ENCODE data around the gene ADAM20. TPM values are rescaled to one million over a fixed set of nuclear protein-coding genes. Genes with fewer than 3 reads are reported as not detected.
"Not testable (repeated sequence)": the region's sequence is repeated elsewhere in the genome, so short reads cannot be mapped to it uniquely, and the experiment has no call there.

ADAM20 gene
- polyA plus RNA-seq, 1 donor (not counting 4 experiments of a cell fraction or from before 2014, with no cell fraction given) = 0.09 TPM

GRCh38 chr14:70498191-70498590, 36.6 kb downstream of the ADAM20 start:
- no peak for FAIRE-seq
- dilution Hi-C loops (cut with MboI; ENCODE audit: extremely low pct_ligation_motif_present, low sequenced_read_pairs) = no loop called here
- TF ChIP-seq EZH2 (IDR thresholded peaks at IDR 0.05; ENCODE audit: low read length) (no peak), CTCF (optimal IDR thresholded peaks at IDR 0.05 in 1 of 3, IDR thresholded peaks at IDR 0.05 in 1 of 3, conservative IDR thresholded peaks at IDR 0.05 in 1 of 3; ENCODE audit: extremely low read depth in 1 of 3, insufficient read depth in 2 of 3, low read length in 3 of 3) (no peak)

DNA sequence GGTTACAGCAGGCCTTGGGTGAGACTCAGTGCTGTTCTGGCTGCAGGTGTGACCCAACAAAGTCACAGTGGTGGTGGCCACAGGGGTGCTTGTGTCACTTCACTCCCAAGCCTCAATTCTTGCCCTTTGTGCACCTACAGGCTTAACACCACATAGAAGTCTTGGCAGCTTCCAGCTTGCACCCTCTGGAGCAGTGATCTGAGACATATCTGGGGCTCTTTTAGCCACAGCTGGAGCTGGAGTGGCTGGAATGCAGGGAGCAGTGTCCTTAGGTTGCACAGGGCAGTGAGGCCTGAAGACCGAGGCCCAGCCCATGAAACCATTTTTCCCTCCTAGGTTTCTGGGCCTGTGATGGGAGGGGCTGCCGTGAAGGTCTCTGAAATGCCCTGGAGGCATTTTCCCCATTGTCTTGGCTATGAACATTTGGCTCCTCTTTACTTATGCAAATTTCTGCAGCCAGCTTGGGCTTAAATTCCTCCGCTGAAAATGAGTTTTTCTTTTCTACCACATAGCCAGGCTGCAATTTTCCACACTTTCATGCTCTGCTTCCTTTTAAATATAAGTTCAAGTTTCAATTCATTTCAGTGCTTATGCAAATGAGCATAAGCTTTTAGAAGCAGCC, 45.1 kb downstream of the ADAM20 start:
- TF ChIP-seq CTCF (optimal IDR thresholded peaks at IDR 0.05 in 1 of 3, IDR thresholded peaks at IDR 0.05 in 1 of 3, conservative IDR thresholded peaks at IDR 0.05 in 1 of 3; ENCODE audit: extremely low read depth in 1 of 3, insufficient read depth in 2 of 3, low read length in 3 of 3) (no peak), EZH2 (IDR thresholded peaks at IDR 0.05; ENCODE audit: low read length) (no peak)
- no peak overlapping the region for H3K27ac ChIP-seq (ENCODE audit: control insufficient read depth, insufficient read depth, low read length)
- H4K20me1 ChIP-seq (ENCODE audit: control insufficient read depth, extremely low read depth, insufficient read depth, low read length) = no peaks in the 10 kb centered on the region
- H3K4me3 ChIP-seq (ENCODE audit: control insufficient read depth in 2 of 3, extremely low read depth in 1 of 3, insufficient read depth in 2 of 3, low read depth in 1 of 3, low read length in 3 of 3) = no peak overlapping the region
- H3K27me3 ChIP-seq (ENCODE audit: control insufficient read depth, extremely low read depth, insufficient read depth, low read length) = no peaks in the 10 kb centered on the region
- H2AFZ ChIP-seq (ENCODE audit: control insufficient read depth, low read length) = no peak overlapping the region
- dilution Hi-C loops (cut with MboI; ENCODE audit: extremely low pct_ligation_motif_present, low sequenced_read_pairs) = no loop called here
- H3K36me3 ChIP-seq (ENCODE audit: control insufficient read depth in 2 of 2, extremely low read depth in 1 of 2, insufficient read depth in 2 of 2, low read length in 2 of 2) = no peaks in the 10 kb centered on the region
- DNase-seq (ENCODE audit: low read depth, low spot score) (no peak), FAIRE-seq (no peak)
- H3K9me3 ChIP-seq (ENCODE audit: control insufficient read depth, low read depth, low read length) = peaks cover 4% of the 10 kb centered on the region
- H3K9me1 ChIP-seq (ENCODE audit: control insufficient read depth, extremely low read depth, insufficient read depth, low read length) = no peaks in the 10 kb centered on the region
- H3K79me2 ChIP-seq (ENCODE audit: control insufficient read depth, insufficient read depth, low read length) = no peaks in the 10 kb centered on the region
- H3K4me1 ChIP-seq (ENCODE audit: control insufficient read depth, extremely low read depth, insufficient read depth, low read length) = no peaks in the 10 kb centered on the region
- no peak overlapping the region for H3K9ac ChIP-seq (ENCODE audit: control insufficient read depth, extremely low read depth, insufficient read depth, low read length)
- no peak overlapping the region for H3K4me2 ChIP-seq (ENCODE audit: control insufficient read depth, extremely low read depth, insufficient read depth, low read depth, low read length)

More at GRCh38 chr14:70498191-70498590, 36.6 kb downstream of the ADAM20 start:
- H3K27me3 ChIP-seq (ENCODE audit: control insufficient read depth, extremely low read depth, insufficient read depth, low read length) = no peaks in the 10 kb centered on the region
- no peak overlapping the region for H3K4me3 ChIP-seq (ENCODE audit: control insufficient read depth in 2 of 3, extremely low read depth in 1 of 3, insufficient read depth in 2 of 3, low read depth in 1 of 3, low read length in 3 of 3)
- no peaks in the 10 kb centered on the region for H3K9me3 ChIP-seq (ENCODE audit: control insufficient read depth, low read depth, low read length)
- no peak overlapping the region for H3K9ac ChIP-seq (ENCODE audit: control insufficient read depth, extremely low read depth, insufficient read depth, low read length)
- no peaks in the 10 kb centered on the region for H3K36me3 ChIP-seq (ENCODE audit: control insufficient read depth in 2 of 2, extremely low read depth in 1 of 2, insufficient read depth in 2 of 2, low read length in 2 of 2)
- H4K20me1 ChIP-seq (ENCODE audit: control insufficient read depth, extremely low read depth, insufficient read depth, low read length) = no peaks in the 10 kb centered on the region
- DNase-seq (ENCODE audit: low read depth, low spot score) = no peak
- H3K27ac ChIP-seq (ENCODE audit: control insufficient read depth, insufficient read depth, low read length) = no peak overlapping the region
- no peaks in the 10 kb centered on the region for H3K4me1 ChIP-seq (ENCODE audit: control insufficient read depth, extremely low read depth, insufficient read depth, low read length)
- no peak overlapping the region for H2AFZ ChIP-seq (ENCODE audit: control insufficient read depth, low read length)
- no peak overlapping the region for H3K4me2 ChIP-seq (ENCODE audit: control insufficient read depth, extremely low read depth, insufficient read depth, low read depth, low read length)
- H3K9me1 ChIP-seq (ENCODE audit: control insufficient read depth, extremely low read depth, insufficient read depth, low read length) = no peaks in the 10 kb centered on the region
- H3K79me2 ChIP-seq (ENCODE audit: control insufficient read depth, insufficient read depth, low read length) = no peaks in the 10 kb centered on the region

GRCh38 chr14:70477356-70478105, 57.3 kb downstream of the ADAM20 start:
- H3K9ac ChIP-seq (ENCODE audit: control insufficient read depth, extremely low read depth, insufficient read depth, low read length); H3K4me2 ChIP-seq (ENCODE audit: control insufficient read depth, extremely low read depth, insufficient read depth, low read depth, low read length); H4K20me1 ChIP-seq (ENCODE audit: control insufficient read depth, extremely low read depth, insufficient read depth, low read length); H3K27ac ChIP-seq (ENCODE audit: control insufficient read depth, insufficient read depth, low read length); dilution Hi-C loops (cut with MboI; ENCODE audit: extremely low pct_ligation_motif_present, low sequenced_read_pairs); H3K9me1 ChIP-seq (ENCODE audit: control insufficient read depth, extremely low read depth, insufficient read depth, low read length); H3K79me2 ChIP-seq (ENCODE audit: control insufficient read depth, insufficient read depth, low read length); DNase-seq (ENCODE audit: low read depth, low spot score); H3K9me3 ChIP-seq (ENCODE audit: control insufficient read depth, low read depth, low read length); FAIRE-seq; H3K27me3 ChIP-seq (ENCODE audit: control insufficient read depth, extremely low read depth, insufficient read depth, low read length); H3K4me3 ChIP-seq (ENCODE audit: control insufficient read depth in 2 of 3, extremely low read depth in 1 of 3, insufficient read depth in 2 of 3, low read depth in 1 of 3, low read length in 3 of 3); H3K36me3 ChIP-seq (ENCODE audit: control insufficient read depth in 2 of 2, extremely low read depth in 1 of 2, insufficient read depth in 2 of 2, low read length in 2 of 2); H3K4me1 ChIP-seq (ENCODE audit: control insufficient read depth, extremely low read depth, insufficient read depth, low read length); H2AFZ ChIP-seq (ENCODE audit: control insufficient read depth, low read length): not testable (repeated sequence)

Measured in keratinocyte (primary cell).